ENCODE data around the gene ARL6IP4.
"Not testable (repeated sequence)": the region's sequence is repeated elsewhere in the genome, so short reads cannot be mapped to it uniquely, and the experiment has no call there.

Gene ARL6IP4

DNA sequence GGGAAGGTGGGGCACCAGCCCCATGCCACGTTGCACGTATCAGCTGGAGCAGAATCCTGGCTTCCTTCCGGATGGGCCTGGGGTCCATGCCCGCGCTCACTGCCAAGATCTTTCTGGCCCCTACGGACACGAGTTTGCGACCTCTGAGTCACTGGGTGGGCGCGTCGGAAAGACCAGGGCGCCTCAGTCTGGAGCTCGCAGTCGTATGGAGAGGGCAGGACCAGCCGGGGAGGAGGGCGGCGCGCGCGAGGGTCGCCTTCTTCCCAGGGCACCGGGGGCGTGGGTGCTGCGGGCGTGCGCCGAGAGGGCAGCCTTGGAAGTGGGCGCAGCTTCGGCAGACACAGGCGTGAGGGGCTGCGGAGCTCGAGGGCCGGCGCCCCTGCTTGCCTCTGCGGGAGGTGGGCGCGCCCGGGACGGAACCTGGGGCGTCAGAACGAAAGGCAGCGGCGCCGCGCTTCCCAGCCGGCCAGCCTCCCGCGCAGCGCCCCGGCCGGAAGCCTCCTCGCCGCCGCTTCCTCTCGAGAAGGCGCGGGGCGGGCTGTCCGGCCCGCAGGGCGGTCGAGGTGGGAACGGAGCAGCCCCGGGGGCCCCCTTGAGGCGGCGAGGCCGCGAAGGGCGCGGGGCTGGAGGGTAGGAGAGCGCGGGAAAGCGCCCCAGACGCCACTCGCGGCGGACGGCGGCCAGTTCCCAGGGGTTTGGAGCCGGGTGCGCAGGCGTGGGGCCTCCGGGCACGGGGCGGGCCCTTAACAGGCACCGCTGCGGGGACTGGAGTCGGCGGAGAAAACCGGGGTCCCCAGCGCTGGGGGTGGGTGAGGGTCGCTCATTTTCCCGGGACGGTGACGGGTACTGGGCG, at the start of gene ARL6IP4:
Gene ARL6IP4 (plus strand): TSS at position 499 of the 853 bp plus-strand sequence. CDS start 459 bp downstream, outside the sequence.
- in situ Hi-C loops (cut with MboI; ENCODE audit: low sequenced_read_pairs), result no loop called here

GRCh38 chr12:122932207-122932606, 48.3 kb upstream of the ARL6IP4 start:
- in situ Hi-C loops (cut with MboI; ENCODE audit: low sequenced_read_pairs), result no loop called here

DNA sequence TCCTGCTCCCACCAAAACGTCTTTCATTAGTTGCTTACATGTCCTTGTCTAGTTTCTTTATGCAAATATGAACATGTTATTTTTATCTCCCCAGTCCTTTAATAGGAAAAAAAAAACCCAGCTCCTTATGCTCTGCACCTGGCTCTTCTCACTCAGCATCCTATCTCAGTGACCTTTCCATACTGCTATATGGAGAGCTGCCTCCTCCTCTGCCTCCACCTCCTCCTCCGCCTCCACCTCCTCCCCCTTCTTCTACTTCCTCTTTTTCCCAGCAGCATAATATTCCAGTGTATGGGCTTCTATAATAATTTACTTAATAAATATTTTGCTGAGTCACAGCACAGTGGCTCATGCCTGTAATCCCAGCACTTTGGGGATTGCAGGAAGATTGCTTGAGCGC, 45.8 kb upstream of the ARL6IP4 start:
- in situ Hi-C loops (cut with MboI; ENCODE audit: low sequenced_read_pairs), result no loop called here

- in situ Hi-C loops (cut with MboI; ENCODE audit: low sequenced_read_pairs), result no loop called here
These were observed 45.2 kb upstream of the ARL6IP4 start for GRCh38 chr12:122935318-122935717.

GRCh38 chr12:122937622-122938091, 42.8 kb upstream of the ARL6IP4 start:
- in situ Hi-C loops (cut with MboI; ENCODE audit: low sequenced_read_pairs), result no loop called here

GRCh38 chr12:122939125-122939524, 41.4 kb upstream of the ARL6IP4 start:
- in situ Hi-C loops (cut with MboI; ENCODE audit: low sequenced_read_pairs), result no loop called here

DNA sequence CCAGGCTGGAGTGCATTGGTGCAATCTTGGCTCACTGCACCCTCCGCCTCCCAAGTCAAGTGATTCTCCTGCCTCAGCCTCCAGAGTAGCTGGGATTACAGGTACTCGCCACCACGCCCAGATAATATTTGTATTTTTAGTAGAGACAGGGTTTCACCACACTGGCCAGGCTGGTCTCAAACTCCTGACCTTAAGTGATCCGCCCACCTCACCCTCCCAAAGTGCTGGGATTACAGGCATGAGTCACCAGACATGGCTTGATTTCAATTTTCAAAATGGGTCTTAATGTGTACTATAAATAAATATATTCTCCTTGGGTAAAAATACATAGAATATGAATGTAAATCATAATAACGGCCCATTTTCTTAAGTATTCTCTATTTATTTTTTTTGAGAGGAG, 39.1 kb upstream of the ARL6IP4 start:
- in situ Hi-C loops (cut with MboI; ENCODE audit: low sequenced_read_pairs), result not testable (repeated sequence)

GRCh38 chr12:122942637-122943036, 37.8 kb upstream of the ARL6IP4 start:
- in situ Hi-C loops (cut with MboI; ENCODE audit: low sequenced_read_pairs), result no loop called here

DNA sequence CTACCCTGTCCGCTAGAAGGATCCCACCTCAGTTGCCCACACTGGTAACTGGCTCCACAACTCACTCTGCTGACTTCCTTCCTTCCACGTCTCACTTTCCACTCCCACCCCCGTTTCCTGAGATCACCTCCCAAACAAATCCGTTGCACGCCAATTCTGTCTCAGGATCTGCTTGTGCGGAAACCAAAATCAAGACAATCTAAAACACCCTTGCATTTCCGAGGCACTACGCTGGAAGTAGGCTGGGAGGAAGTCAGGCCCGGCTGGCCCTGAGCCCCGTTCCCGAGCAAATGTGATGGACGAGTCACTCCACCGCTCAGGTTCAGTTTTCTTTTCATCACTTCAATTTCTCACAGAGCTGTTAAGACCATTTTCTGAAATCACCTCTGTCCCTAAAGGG, 37.3 kb upstream of the ARL6IP4 start:
- in situ Hi-C loops (cut with MboI; ENCODE audit: low sequenced_read_pairs), result no loop called here

- in situ Hi-C loops (cut with MboI; ENCODE audit: low sequenced_read_pairs), result no loop called here
These were observed 35.6 kb upstream of the ARL6IP4 start for GRCh38 chr12:122944605-122945592.

- in situ Hi-C loops (cut with MboI; ENCODE audit: low sequenced_read_pairs), result no loop called here
These were observed 33.7 kb upstream of the ARL6IP4 start for GRCh38 chr12:122946690-122947341.

GRCh38 chr12:122947352-122947792, 33.1 kb upstream of the ARL6IP4 start:
- in situ Hi-C loops (cut with MboI; ENCODE audit: low sequenced_read_pairs), result no loop called here

- in situ Hi-C loops (cut with MboI; ENCODE audit: low sequenced_read_pairs), result no loop called here
These were observed 31.9 kb upstream of the ARL6IP4 start for GRCh38 chr12:122948605-122949004.

GRCh38 chr12:122949405-122949804, 31.1 kb upstream of the ARL6IP4 start:
- in situ Hi-C loops (cut with MboI; ENCODE audit: low sequenced_read_pairs), result no loop called here

DNA sequence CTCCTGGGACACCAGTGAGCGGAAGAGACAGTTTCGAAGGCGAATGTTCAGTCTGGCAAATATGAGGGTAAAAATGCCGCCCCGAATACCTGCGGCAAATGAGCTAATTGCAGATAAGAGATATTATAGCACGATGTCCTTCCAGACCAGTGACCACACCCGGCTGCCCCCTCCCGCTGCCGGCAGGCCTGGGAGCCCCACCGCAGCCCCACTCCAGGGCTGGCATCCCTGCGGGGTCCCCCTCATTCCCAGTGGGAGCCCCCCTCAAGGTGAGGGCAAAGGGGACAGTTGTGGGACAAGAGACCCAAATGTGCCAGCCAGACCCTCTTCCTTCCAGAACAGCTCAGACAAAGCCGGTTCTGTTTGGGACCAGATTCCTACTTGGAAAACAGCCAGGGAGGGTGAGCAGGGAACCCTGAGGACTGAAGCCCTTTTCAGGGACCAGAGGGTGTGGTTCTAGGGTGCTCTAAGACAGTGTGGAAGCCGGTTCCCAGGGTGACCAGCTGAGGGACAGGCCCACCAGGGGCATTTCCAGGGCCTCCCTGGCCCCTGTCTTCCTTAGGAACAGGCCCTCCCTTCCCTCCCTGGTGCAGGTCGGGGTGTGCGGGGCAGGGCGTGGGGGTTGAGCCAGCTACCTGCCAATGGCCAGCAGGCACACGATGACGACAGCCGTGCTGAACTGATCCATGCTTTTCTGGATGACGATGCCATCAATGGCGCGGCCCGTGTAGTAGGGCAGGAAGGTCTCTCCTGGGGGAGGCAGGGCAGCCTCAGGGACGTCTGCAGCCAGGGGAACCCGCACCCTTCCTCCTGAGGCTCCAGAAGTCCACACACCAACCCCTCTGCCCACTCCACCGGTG, 30.4 kb upstream of the ARL6IP4 start:
- in situ Hi-C loops (cut with MboI; ENCODE audit: low sequenced_read_pairs), result loop anchor here (10.0 to 25.0 kb wide), 2 partner anchors 95 to 313 kb away; no protein-coding TSS in a partner anchor

DNA sequence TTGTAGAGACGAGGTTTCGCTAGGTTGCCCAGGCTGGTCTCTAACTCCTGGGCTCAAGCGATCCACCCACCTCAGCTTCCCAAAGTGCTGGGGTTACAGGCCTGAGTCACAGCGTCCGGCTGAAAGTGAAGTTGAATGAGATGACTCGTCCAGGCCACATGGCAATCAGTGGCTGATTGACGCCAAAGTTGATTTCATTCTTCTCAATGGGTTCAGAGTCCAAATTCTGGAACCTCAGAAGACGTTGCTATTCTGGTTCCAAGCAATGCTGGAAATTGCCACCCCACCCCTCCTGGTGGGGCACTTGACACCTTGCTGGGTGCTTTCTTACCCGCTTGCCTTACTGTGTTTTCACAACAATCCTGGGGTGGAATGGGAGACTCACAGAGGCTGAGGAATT, 29.1 kb upstream of the ARL6IP4 start:
- in situ Hi-C loops (cut with MboI; ENCODE audit: low sequenced_read_pairs), result loop anchor here (10.0 to 25.0 kb wide), 2 partner anchors 97 to 314 kb away; no protein-coding TSS in a partner anchor

GRCh38 chr12:122951979-122952892, 28.2 kb upstream of the ARL6IP4 start:
- in situ Hi-C loops (cut with MboI; ENCODE audit: low sequenced_read_pairs), result loop anchor here (10.0 to 25.0 kb wide), 2 partner anchors 97 to 315 kb away; no protein-coding TSS in a partner anchor

GRCh38 chr12:122955156-122955555, 25.3 kb upstream of the ARL6IP4 start:
- in situ Hi-C loops (cut with MboI; ENCODE audit: low sequenced_read_pairs), result loop anchor here (10.0 to 25.0 kb wide), 2 partner anchors 100 to 318 kb away; no protein-coding TSS in a partner anchor
